WI38 (cell line): Measurements from ENCODE around the gene WDR41.
A peak's percentile ranks its signal among the peaks of the same experiment; 100 is the strongest.
"Not testable (repeated sequence)": the region's sequence is repeated elsewhere in the genome, so short reads cannot be mapped to it uniquely, and the experiment has no call there.

Experiments used
- H3K4me3 ChIP-seq: 2 replicates; pipeline ENCODE4 v1.5.1; 2011; ENCODE audit warnings: low read depth, mild to moderate bottlenecking, control low read depth, low read length
- CTCF ChIP-seq: IDR thresholded peaks from 2 replicates; pipeline ENCODE4 v1.5.1; 2012; ENCODE audit warnings: low read depth, mild to moderate bottlenecking, control low read depth, low read length

WDR41 gene, protein sequence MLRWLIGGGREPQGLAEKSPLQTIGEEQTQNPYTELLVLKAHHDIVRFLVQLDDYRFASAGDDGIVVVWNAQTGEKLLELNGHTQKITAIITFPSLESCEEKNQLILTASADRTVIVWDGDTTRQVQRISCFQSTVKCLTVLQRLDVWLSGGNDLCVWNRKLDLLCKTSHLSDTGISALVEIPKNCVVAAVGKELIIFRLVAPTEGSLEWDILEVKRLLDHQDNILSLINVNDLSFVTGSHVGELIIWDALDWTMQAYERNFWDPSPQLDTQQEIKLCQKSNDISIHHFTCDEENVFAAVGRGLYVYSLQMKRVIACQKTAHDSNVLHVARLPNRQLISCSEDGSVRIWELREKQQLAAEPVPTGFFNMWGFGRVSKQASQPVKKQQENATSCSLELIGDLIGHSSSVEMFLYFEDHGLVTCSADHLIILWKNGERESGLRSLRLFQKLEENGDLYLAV

GRCh38 chr5:77491783-77492652 lies at the start of gene WDR41:
WDR41 (minus strand) TSS chr5:77492316; CDS start chr5:77492220, 96 bp downstream.
- peak within 1 kb of the TSS; percentile 77 for H3K4me3 ChIP-seq
- TF ChIP-seq CTCF: peak; percentile 83

- no peak for TF ChIP-seq CTCF
- H3K4me3 ChIP-seq: no peak overlapping the region
Observed at GRCh38 chr5:77531297-77531696, 39.2 kb upstream of the WDR41 start.

DNA sequence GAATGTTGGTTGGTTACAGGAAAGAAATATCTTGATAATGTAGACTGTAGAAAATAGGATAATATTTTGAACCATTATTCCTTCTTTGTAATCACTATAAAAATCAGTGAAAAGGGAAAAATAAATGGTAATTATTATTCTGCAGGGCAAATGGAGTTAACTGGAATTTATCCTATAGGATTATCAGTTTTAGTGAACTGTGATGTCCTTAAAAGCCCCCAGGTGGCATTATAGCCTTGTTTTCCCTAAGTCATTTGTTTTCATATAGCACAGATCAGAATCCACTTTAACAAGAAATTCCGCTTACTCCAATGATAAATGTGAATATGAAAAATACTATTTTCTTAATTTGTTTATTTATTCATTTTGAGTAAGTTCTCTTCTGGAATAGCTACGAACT lies 26.2 kb upstream of the WDR41 start:
- H3K4me3 ChIP-seq: no peak overlapping the region
- no peak; the same call in 1 of the 2 replicates for TF ChIP-seq CTCF

DNA sequence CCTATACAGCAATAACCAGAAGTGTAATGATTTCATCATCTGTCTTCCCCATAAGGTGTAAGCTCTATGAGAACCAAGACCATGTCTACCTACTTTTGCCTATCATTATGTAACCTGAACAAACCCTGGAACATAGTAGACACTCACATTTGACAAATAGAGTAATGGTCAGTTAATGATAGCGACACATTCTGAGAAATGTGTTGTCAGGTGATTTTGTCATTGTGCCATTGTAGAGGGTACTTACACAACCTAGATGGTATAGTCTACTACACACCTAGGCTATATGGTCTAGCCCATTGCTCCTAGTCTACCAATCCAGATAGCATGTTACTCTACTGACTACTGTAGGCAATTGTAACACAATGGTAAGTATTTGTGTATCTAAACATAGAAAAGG lies 22.3 kb upstream of the WDR41 start:
- TF ChIP-seq CTCF: no peak
- H3K4me3 ChIP-seq: no peak overlapping the region

DNA sequence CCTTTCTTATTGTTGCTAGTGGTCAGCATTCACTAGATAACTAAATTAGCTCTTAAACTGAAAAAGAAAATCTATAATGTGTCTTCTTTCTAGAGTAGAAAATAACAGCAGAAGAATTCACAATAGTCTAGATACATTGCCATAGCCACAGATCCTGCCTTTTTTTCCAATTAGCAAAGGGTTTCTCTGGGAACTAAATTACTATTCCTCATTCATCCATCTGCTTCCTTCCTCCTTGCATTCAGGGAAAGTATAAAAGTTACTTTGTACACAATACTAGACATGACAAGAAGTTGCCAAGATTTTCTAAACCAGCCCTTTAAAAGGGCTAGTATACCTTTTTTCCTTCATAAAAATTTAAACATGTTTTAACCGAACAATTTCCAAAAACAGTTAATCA lies 21.2 kb upstream of the WDR41 start:
- no peak for TF ChIP-seq CTCF

DNA sequence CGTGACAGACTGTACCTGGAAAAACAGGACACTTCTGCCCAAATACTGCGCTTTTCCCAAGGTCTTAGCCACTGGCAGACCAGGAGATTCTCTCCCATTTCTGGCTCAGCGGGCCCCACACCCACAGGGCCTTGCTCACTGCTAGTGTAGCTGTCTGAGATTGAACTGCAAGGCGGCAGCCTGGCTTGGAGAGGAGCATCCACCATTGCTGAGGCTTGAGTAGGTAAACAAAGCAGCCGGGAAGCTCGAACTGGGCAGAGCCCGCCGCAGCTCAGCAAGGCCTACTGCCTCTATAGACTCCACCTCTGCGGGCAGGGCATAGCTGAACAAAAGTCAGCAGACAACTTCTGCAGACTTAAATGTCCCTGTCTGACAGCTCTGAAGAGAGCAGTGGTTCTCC lies 9.0 kb upstream of the WDR41 start:
- H3K4me3 ChIP-seq: not testable (repeated sequence)

More for the DNA sequence above, 21.2 kb upstream of the WDR41 start:
- H3K4me3 ChIP-seq: no peak overlapping the region

GRCh38 chr5:77499973-77500372 lies 7.9 kb upstream of the WDR41 start:
- no peak overlapping the region for H3K4me3 ChIP-seq
- no peak for TF ChIP-seq CTCF
